Hepatocyte (in vitro differentiated cells): ENCODE measurements around the gene YIF1B.

Source experiments
- EZH2 ChIP-seq: fragments of 200-600 bp; sonication (generic); IDR thresholded peaks from 2 replicates; pipeline ENCODE4 v1.6.1; 2016; ENCODE audit warnings: antibody characterized with exemption, mild to moderate bottlenecking, borderline replicate concordance
- TF ChIP-seq, protein P1 (sequence below): fragments of 200-600 bp; sonication (generic); IDR thresholded peaks from 2 replicates; pipeline ENCODE4 v1.5.1; 2016; ENCODE audit warnings: antibody characterized with exemption, mild to moderate bottlenecking; ENCODE audit not compliant: poor library complexity

DNA sequence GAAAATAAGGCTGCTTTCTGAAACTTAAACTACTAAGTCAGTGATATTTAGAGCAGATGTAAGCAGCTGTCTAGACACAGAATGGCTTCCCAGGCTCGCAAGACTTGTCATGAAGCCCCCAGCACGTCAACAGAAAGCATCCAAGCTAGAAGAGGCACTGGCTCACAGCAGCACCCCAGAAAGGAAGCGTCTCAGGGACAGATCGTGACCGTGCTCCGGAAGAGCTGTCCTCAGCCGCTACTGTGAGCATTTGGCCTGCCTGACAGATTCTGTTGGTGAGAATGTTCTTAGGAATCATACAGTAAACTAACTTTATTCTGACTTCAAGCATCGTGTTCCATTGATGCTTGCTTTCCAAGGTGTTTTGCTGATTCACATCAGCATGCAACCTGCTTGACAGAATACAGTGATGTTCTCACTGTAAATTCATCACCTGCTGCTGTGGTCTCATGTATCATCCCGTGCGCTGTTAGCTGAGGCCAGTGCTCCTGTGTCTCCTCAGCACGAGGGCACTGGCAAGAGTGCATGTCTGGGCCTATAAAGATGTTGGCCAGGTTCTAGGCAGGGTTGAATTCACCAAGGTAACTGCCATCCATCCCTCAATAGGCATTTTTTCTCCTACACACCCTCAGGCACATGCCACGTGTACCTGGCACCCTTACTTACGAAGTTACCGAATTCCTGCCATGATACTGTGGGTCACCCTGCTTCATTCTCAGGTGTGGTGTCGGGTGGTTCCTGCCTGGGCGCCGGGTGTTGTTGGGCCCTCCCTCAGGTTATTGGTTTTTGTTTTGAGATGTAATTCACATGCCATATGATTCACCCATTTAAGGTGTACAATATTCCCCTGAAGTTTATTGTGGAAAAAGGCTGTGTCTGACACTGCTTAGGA is 35.5 kb downstream of the YIF1B start:
- TF ChIP-seq, protein P1, sequence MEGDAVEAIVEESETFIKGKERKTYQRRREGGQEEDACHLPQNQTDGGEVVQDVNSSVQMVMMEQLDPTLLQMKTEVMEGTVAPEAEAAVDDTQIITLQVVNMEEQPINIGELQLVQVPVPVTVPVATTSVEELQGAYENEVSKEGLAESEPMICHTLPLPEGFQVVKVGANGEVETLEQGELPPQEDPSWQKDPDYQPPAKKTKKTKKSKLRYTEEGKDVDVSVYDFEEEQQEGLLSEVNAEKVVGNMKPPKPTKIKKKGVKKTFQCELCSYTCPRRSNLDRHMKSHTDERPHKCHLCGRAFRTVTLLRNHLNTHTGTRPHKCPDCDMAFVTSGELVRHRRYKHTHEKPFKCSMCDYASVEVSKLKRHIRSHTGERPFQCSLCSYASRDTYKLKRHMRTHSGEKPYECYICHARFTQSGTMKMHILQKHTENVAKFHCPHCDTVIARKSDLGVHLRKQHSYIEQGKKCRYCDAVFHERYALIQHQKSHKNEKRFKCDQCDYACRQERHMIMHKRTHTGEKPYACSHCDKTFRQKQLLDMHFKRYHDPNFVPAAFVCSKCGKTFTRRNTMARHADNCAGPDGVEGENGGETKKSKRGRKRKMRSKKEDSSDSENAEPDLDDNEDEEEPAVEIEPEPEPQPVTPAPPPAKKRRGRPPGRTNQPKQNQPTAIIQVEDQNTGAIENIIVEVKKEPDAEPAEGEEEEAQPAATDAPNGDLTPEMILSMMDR, result no peak
- no peak for TF ChIP-seq EZH2
